OCI-LY1 (cell line): Measurements from ENCODE around the gene TMEM87A.

Experiments used
- CTCF ChIP-seq: fragments of 200-600 bp; sonication (generic), shearing (Covaris generic); IDR thresholded peaks from 2 replicates; pipeline ENCODE4 v1.5.1; 2017; ENCODE audit warnings: mild to moderate bottlenecking, antibody characterized with exemption, low read length, moderate library complexity, mixed read lengths
- EZH2 ChIP-seq: fragments of 200-600 bp; sonication (generic), shearing (Covaris generic); IDR thresholded peaks from 2 replicates; pipeline ENCODE4 v1.8.0; 2017; ENCODE audit warnings: borderline replicate concordance, mixed run types, mild to moderate bottlenecking, antibody characterized with exemption, low read length, moderate library complexity, mixed read lengths

- no peak for TF ChIP-seq CTCF
- TF ChIP-seq EZH2: no peak
Observed at GRCh38 chr15:42182961-42183360, 90.3 kb downstream of the TMEM87A start.
